GM19463 (cell line): ENCODE measurements around the gene STIP1.
A peak's percentile ranks its signal among the peaks of the same experiment; 100 is the strongest.

Experiments
- ATAC-seq: cut with Tn5 transposase; IDR thresholded peaks from one replicate; pipeline ENCODE4 v1.9.1; 2021; ENCODE audit warnings: mild to moderate bottlenecking, moderate library complexity; ENCODE audit not compliant: unreplicated experiment

The STIP1 gene

DNA sequence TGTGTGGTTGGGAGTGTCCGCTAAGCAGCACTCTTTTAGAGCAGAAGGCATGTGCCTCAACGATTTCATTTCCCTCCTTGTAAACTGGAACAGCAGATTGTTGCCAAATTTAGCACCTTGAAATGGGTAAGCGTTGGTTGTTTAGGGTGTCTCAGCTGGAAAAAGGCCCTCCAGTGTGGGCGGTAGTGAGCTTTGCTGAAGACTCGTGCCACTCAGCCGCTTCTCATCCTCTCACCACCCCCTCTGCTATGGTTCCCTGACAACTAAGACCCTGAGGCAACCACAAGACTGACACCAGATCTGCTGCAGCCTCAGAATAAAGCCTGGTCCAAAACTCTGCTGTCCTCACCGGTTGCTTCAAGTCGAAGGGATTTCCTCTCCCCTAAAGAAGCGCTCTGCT lies 10.7 kb downstream of the STIP1 start:
- ATAC-seq, result no peak

DNA sequence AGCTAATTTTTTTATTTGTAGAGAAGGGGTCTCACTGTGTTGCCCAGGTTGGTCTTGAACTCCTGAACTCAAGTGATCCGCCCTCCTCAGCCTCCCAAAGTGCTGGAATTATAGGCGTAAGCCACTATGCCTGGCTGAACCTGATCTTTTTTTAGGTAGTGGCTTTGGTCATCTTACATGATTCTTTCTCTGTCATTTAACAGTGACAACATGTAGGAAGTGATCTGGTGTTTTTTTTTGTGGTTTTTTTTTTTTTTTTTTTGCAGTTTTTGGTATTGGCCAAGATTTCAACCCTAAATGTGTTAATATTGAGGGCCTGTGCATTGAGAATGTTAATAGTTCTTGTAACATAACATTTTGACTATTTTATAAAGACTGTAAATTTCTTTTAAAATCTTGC lies 12.5 kb downstream of the STIP1 start:
- ATAC-seq, result no peak

DNA sequence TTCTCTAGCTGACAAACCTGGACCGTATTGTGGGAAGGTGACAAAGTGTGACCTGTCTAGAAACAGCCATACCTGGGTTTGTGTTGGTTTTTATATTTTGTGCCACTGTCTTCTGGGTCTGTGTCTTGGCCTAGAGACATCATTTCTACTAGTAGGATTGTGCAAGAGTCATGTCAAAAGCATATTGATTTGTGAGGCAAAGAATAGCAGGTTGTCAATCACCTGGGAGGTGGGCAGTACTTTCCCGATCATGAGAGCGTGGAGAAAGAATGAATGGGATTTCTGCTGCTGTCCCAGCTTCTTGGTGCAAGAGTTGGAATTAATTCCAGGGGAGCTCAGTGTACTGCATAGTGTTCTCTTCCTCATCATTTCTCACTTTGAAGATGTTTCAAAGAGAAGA lies 15.6 kb downstream of the STIP1 start:
- no peak for ATAC-seq

DNA sequence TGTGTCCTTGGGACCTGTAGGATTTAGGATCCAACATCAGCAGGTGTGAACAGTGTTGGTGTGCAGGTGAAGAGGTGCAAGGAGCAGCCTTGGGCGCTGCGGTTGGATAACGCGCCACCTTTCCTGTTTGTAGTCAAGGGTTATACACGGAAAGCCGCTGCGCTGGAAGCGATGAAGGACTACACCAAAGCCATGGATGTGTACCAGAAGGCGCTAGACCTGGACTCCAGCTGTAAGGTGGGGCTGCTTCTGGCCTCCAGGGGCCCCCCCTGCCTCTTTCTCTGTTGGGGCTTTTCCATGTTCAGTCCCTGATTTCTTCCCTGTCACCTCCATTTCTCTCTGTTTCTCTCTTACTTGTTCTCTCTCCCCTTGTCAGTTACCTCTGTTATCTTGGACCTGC lies 17.0 kb downstream of the STIP1 start:
- ATAC-seq, result no peak

DNA sequence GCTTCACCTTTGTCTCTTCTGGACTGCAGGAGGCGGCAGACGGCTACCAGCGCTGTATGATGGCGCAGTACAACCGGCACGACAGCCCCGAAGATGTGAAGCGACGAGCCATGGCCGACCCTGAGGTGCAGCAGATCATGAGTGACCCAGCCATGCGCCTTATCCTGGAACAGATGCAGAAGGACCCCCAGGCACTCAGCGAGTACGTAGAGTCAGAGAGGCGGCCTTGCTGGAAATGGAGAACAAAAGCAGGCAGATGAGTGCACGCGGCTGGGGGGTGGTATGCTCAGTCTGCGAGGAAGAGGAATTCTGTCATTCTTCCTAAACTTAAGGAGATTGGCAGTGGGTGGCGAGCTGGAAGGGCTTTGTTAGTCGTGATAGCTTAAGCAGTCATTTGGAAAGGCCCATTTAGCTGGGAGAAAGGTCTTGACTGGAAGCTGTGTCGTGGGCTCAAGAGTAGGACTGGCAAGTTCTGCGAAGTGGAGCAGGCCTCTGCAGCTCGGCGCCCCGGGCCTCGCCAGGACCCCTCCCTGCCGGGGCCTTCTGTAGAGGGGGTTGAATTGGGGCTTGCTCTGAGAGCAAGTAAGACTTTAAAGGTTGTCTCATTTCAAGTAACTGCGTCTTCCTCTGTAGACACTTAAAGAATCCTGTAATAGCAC lies 17.6 kb downstream of the STIP1 start:
- ATAC-seq, result no peak

DNA sequence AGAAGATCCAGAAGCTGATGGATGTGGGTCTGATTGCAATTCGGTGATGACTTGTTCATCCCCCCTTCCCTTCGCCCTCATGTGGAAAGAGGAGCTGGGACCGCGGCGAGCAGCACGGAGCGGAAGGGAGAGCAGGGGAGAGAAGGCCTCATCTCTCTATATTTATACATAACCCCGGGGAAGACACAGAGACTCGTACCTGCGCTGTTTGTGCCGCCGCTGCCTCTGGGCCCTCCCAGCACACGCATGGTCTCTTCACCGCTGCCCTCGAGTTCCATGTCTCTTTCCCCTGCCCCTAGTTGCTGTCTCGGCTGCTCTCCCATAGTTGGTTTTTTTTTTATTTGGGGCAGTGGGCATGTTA lies 18.1 kb downstream of the STIP1 start:
- no peak for ATAC-seq

DNA sequence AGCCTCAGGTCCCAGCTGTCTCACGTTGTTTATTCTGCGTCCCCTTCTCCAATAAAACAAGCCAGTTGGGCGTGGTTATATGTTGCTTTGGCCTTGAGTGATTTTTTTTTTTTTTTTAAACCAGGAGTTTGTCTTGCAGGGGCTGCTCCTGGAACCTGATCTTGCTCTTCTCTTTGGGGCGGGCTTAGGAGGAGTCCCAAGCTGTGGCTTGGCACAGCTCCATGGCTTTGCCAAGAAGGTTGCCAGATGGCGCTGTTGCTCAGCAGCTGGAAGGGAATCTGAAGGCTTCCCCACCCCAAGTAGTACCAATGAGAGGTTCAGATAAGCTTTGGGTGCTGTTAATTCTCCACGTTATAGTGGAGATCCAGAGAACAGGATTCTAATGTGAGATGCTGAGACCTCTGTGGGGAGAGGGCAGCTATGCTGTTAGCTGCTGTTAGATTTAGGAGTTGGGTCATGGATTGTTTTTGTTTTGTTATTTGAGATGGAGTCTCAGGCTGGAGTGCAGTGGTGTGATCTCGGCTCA lies 18.6 kb downstream of the STIP1 start:
- ATAC-seq, result no peak

DNA sequence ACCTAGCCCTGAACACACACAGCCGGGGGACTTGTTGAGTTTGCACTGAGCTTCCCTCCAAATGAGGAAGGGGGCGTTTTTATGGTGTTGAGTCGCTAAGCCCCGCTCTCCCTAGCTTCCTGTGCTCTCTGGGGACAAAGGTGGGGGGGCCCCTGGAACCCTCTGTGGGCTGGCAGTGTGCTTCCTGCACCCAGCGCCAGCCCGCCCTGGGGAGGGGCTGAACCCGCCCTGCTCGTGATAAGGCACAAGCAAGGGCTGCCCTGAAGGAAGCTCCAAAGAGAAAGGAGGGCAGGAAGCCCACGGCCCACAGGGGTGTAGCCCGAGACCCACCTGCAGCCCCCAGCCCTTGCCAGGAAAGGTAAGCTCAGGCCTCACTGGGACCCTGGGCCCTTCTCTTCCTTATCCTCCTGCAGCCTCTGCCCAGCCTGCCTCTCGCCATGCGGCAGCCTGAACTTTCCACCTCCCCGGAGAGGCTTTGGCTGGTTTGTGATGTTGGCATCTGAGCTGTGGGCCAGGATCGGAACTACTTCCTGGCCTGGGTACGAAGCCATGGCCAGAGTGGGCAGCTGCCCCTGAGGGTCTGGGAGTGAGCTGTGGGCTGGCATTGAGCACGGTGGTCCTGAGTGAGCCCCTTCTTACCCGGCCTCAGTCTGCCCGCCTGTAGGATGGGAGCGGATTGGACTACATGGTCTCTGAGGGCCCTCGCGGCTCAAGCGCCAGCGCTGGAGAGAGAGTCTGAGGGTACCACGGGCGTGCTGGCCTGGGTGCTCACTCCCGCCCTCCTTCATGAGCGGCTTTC lies 20.7 kb downstream of the STIP1 start, which contains the start of gene FERMT3:
Gene FERMT3, plus strand, starts transcription at position 265 of the 799 bp plus-strand sequence. CDS start 644 bp downstream, outside the sequence.
- peak; percentile 48 for ATAC-seq

DNA sequence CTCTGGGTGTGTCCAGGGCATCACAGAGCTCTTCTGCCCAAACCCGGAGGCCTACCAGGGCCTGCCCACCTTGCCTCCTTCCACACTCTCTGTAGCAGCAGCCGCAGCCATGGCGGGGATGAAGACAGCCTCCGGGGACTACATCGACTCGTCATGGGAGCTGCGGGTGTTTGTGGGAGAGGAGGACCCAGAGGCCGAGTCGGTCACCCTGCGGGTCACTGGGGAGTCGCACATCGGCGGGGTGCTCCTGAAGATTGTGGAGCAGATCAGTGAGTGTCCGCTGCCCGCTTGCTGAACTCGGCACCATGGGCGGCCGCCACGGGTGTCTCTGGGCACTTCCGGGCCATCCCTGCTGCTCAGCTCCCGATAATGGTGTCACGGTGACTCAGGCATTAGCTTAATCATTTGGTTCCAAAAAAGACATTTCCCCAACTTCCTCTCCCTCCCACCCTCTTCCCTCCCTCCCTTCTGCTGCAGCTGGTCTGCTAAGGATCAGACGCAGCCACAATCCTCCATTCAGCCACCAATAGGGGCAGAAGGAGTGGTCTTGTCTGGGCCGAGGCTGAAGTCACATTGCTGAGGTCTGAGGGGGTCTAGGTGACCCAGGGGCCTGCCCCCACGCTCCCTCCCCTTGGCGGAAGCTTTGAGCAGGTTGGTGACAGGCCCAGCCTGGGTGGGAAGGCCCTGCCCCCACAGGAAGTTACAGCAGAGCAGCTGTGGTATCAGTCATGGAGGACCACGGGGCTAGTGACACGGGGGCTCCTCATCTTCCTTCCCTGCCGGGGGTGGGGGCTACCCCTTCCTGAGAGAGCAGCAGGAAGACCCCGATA lies 21.5 kb downstream of the STIP1 start:
- ATAC-seq, result peak; percentile 64

DNA sequence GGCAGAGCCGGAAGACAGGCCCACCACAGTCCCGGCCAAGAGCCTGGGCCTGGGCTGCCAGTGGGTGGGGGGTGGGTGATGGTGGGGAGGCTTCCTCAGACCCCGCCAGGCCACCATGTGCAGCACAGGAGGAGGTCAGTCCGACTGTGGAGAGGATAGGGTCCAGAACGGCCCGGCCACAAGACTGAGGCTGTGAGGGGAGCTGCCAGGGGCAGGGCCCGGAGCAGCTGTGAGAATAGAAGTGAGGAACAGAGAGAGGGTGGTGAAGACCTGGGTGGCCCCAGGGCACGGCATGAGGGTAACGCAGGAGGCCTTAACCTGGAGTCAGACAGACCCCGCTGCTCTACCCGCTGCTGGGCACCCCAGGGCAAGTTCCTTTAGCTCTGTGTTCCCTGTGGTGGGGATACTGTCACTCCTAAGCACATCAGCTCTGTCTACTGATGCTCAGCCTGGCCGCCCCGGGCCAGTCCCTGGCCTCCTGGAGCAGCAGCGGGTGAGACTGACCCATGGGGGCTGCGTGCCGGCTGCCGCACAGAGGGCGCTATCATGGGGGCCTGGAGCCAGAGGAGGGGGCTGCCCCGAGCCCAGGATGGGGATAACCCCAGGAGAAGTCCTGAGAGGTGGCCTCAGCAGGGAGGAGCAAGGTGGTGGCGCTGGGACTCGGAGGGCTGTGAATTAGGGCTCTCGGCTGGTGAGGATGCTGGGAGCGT lies 22.3 kb downstream of the STIP1 start:
- ATAC-seq, result no peak

DNA sequence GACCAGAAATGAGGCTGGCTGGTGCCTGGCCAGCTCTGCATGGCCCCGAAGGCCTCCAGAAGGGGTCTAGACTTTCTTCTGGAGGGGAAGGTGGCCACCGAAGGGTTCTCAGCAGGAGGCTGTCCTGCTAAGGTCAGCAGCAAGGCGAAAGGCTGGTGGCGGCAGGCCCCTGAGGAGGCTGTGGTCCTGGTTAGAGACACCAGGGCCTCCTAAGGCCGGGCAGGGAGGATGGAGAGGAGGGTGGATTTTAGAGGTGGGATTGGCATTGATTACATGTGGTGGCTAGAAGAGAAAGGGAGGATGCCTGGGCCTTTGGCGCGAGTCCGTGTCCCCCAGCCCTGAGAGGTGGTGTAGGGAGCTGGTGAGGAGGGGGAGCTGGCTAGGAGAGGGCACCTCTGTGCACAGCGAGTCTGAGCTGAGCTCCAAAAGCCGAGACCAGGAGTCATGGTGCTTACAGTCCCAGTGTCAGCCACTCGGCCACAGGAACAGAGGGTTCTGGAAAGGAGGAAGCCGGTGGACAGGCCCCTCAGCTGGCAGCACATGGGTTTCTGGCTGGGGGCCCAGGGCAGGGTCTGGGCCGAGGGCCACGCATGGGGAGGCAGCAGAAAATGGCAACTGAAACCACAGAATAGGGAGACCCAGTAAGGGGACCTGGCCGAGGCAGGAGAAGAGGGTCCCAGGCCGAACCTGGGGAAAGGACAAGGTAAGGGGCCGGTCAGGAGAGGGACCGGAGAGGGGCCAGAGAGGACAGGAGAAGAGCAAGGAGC lies 23.0 kb downstream of the STIP1 start:
- ATAC-seq, result no peak

DNA sequence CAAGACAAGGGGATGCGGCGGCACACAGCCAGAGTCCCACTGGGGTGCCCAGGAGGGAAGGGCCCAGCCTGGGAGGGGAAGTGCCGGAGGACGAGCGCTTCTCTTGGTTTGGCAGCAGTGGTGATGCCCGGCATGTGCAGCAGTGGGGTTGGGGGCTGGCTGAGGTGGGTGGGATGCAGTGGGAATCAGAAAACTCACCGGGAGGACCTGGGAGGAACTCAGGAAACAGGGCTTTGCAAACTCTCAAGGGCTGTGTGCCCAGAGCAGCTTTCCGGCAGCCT lies 23.5 kb downstream of the STIP1 start:
- no peak for ATAC-seq

DNA sequence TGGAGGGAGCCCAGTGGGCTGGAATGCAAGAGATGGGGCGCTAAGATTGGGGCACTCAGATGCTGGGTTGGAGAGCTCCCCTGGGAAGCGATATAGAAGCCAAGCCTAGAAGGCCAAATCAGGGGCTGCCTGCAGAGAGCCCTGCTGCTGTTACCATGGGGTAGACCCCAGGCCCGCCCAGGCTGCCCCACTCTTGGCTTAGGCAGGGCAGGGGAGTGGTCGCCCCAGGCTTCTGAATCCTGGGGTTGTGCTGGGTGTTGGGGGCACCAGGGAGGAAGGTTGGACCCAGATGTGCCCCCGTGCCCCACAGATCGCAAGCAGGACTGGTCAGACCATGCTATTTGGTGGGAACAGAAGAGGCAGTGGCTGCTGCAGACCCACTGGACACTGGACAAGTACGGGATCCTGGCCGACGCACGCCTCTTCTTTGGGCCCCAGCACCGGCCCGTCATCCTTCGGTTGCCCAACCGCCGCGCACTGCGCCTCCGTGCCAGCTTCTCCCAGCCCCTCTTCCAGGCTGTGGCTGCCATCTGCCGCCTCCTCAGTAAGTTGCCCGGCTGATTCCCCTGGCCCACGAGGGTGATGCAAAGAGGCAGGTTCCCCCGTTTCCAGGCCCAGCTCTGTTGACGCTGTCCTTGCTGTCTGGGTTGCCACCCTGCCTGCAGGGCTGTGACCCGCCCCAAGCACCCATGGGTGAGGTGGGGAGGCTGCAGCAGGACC lies 24.5 kb downstream of the STIP1 start:
- no peak for ATAC-seq

DNA sequence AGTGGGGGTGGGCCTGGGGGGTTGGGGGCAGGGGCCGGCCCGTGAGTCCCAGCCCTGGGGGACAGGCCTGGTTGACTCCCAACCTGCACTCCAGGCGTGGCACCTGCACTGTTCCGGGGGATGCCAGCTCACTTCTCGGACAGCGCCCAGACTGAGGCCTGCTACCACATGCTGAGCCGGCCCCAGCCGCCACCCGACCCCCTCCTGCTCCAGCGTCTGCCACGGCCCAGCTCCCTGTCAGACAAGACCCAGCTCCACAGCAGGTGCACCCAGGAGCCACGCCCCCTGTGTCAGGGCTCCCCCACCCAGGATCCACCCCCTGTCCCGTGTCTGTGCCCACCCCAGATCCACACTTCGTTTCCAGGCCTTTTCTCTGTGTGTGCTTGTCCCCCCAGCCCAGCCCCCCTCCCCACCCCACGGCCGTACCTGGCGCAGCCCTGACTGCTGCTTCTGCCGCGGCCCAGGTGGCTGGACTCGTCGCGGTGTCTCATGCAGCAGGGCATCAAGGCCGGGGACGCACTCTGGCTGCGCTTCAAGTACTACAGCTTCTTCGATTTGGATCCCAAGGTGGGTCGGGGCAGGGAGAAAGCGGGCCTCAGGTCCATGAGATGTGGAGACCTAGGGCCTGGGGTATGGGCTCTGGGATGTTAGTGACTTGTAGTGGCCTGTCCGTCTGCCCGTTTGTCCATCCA lies 25.4 kb downstream of the STIP1 start:
- no peak for ATAC-seq

DNA sequence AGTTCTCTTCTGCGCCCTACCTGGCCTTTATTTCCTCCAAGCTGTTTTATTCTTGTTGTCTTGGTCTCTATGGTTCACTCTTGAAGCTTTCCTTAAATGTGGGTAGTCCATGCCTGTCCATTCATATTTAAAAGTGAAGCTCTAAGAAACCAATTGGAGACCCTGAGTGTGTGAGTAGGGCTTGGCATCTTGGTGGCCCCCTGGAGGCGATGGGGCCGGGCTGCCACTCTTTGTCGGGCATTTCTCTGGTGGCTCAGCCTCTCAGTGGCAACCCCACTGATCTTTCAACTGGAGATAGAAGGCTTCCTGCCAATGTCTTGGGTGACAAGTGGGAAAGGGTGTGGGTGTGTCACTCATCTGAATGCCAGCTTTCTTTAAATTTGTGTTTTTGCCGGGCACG lies 30.9 kb downstream of the STIP1 start:
- no peak for ATAC-seq

DNA sequence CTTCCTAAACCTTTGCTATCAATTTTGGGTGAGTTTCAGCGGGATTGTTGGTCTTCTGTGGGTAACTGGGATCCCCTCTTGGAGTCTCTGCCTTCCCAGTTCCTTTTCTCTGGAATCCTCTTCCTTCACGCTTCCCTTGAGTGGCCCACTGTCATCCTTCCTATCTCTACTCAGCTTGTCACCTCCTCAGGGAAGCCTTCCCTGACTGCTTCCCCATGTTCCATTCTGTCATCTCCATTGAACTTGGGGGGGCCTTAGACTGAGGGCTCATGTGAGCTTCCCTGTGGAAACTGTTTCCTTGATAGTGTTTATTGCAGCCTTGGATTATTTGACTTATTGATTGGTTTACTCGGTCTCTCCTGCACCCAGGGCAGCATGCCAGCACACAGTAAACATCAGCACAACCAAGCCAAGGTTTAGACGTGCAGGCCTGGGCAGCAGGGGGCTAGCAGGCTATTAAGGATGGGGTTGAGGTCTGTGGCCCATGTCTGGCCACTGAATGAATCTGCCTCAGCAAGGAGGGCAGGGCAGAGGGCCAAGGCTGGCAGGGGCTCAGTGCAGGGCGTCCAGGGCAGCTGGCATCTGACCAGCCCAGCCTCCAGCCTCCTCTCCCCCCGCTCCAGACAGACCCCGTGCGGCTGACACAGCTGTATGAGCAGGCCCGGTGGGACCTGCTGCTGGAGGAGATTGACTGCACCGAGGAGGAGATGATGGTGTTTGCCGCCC lies 32.8 kb downstream of the STIP1 start:
- no peak for ATAC-seq

DNA sequence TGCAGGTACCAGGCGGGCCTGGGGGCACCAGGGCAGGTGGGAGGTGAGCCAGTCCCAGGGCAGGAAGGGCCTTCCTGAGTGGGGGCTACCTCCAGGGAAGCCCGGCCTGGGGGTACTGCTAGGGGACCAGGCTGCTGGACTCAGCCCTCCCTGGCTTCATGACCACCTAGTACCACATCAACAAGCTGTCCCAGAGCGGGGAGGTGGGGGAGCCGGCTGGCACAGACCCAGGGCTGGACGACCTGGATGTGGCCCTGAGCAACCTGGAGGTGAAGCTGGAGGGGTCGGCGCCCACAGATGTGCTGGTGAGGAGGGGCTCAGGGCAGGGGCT lies 33.3 kb downstream of the STIP1 start:
- no peak for ATAC-seq

DNA sequence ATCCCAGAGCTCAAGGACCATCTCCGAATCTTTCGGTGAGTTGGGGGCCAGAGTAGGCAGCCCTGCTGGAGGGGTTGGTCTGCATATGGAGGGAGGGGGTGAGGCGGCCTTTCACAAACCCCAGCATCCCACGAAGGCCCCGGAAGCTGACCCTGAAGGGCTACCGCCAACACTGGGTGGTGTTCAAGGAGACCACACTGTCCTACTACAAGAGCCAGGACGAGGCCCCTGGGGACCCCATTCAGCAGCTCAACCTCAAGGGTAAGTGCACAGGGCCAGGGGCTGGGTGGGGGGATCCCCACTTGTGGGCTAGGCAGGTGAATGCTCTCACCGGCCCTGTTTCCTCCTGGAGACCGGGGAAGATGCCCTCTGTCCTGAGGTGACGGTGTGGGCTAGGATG lies 33.8 kb downstream of the STIP1 start:
- ATAC-seq, result no peak

DNA sequence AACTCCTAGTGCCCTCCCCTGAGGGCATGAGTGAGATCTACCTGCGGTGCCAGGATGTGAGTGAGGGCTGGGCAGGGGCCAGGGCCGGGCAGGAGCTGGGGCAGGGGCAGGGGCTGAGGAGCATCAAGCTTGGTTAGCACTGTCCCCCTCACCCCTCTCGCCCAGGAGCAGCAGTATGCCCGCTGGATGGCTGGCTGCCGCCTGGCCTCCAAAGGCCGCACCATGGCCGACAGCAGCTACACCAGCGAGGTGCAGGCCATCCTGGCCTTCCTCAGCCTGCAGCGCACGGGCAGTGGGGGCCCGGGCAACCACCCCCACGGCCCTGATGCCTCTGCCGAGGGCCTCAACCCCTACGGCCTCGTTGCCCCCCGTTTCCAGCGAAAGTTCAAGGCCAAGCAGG lies 34.3 kb downstream of the STIP1 start:
- ATAC-seq, result no peak
